ENCODE measurements around the gene HCAR2.
"Not testable (repeated sequence)": the region's sequence is repeated elsewhere in the genome, so short reads cannot be mapped to it uniquely, and the experiment has no call there.

Gene HCAR2

GRCh38 chr12:122676015-122676414 is 27.1 kb downstream of the HCAR2 start:
- not testable (repeated sequence) for H2BK5ac ChIP-seq (ENCODE audit: low read depth, low read length, poor library complexity, severe bottlenecking); H2AFZ ChIP-seq (ENCODE audit: low read depth, low read length); H3K4ac ChIP-seq (ENCODE audit: low read depth in 1 of 2, low read length in 2 of 2); H3K14ac ChIP-seq (ENCODE audit: low read length in 2 of 2); H2BK12ac ChIP-seq (ENCODE audit: low read length in 2 of 2); H3K27me3 ChIP-seq (ENCODE audit: control insufficient read depth in 1 of 2, insufficient read depth in 1 of 2, low read length in 2 of 2); H3K4me3 ChIP-seq (ENCODE audit: insufficient read depth in 1 of 2, low read depth in 1 of 2, low read length in 2 of 2); H4K91ac ChIP-seq (ENCODE audit: low read length); H3K79me1 ChIP-seq (replicated peaks; ENCODE audit: low read length, poor library complexity, severe bottlenecking); H3K27ac ChIP-seq (ENCODE audit: low read length, poor library complexity, severe bottlenecking); H3K9me3 ChIP-seq (ENCODE audit: control insufficient read depth, low read length); H4K8ac ChIP-seq (ENCODE audit: low read length); H3K23ac ChIP-seq (ENCODE audit: low read length in 2 of 2); DNase-seq; H3K4me1 ChIP-seq (ENCODE audit: control insufficient read depth, insufficient read depth, low read depth, low read length); H2BK120ac ChIP-seq (ENCODE audit: low read depth, low read length); H3K9ac ChIP-seq (ENCODE audit: low read length); H3K36me3 ChIP-seq (ENCODE audit: control insufficient read depth in 1 of 2, insufficient read depth in 2 of 2, low read depth in 1 of 2, low read length in 2 of 2); H3K4me2 ChIP-seq (ENCODE audit: low read length, poor library complexity, severe bottlenecking); H2BK15ac ChIP-seq (ENCODE audit: low read depth, poor library complexity, severe bottlenecking); H2AK5ac ChIP-seq (ENCODE audit: low read length, severe bottlenecking); H3K18ac ChIP-seq (ENCODE audit: low read depth in 1 of 2, low read length in 2 of 2)
- WGBS: 97% methylated on average over 6 of the region's 8 CpGs

DNA sequence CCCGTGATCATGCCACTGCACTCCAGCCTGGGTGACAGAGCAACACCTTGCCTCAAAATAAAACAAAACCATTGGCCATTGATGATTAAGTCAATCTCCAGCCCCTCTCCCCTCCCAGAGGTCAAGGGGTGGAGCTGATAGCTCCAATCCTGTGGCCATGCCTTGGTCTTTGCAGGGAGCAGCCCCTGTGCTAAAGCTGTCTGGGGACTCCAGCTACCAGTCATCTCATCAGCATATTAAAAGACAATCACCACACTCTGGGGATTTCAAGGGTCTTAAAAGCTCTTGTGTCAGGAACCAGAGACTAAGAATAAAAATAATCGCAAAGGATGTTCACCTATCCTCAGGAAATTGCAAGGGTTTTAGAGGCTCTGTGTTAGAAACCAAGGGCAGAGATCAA is 30.6 kb downstream of the HCAR2 start:
- Histone ChIP-seq H3K4me2 (ENCODE audit: low read length, poor library complexity, severe bottlenecking) (no peak overlapping the region), H3K18ac (ENCODE audit: low read depth in 1 of 2, low read length in 2 of 2) (peak overlapping the region in 1 of 2 experiments; percentile 47), H4K91ac (ENCODE audit: low read length) (no peak overlapping the region), H3K4ac (ENCODE audit: low read depth in 1 of 2, low read length in 2 of 2) (no peak overlapping the region), H2AK5ac (ENCODE audit: low read length, severe bottlenecking) (no peak overlapping the region), H3K79me1 (replicated peaks; ENCODE audit: low read length, poor library complexity, severe bottlenecking) (no peaks in the 10 kb centered on the region), H3K14ac (ENCODE audit: low read length in 2 of 2) (no peak overlapping the region), H2BK120ac (ENCODE audit: low read depth, low read length) (no peak overlapping the region), H3K9me3 (ENCODE audit: control insufficient read depth, low read length) (no peaks in the 10 kb centered on the region), H2BK12ac (ENCODE audit: low read length in 2 of 2) (no peak overlapping the region), H2AFZ (ENCODE audit: low read depth, low read length) (no peak overlapping the region), H3K4me3 (ENCODE audit: insufficient read depth in 1 of 2, low read depth in 1 of 2, low read length in 2 of 2) (no peak overlapping the region), H4K8ac (ENCODE audit: low read length) (peak overlapping the region; percentile 19), H3K23ac (ENCODE audit: low read length in 2 of 2) (no peak overlapping the region), H3K27me3 (ENCODE audit: control insufficient read depth in 1 of 2, insufficient read depth in 1 of 2, low read length in 2 of 2) (no peaks in the 10 kb centered on the region), H2BK5ac (ENCODE audit: low read depth, low read length, poor library complexity, severe bottlenecking) (no peak overlapping the region), H2BK15ac (ENCODE audit: low read depth, poor library complexity, severe bottlenecking) (no peak overlapping the region), H3K4me1 (ENCODE audit: control insufficient read depth, insufficient read depth, low read depth, low read length) (no peaks in the 10 kb centered on the region), H3K9ac (ENCODE audit: low read length) (no peak overlapping the region), H3K27ac (ENCODE audit: low read length, poor library complexity, severe bottlenecking) (no peak overlapping the region), H3K36me3 (ENCODE audit: control insufficient read depth in 1 of 2, insufficient read depth in 2 of 2, low read depth in 1 of 2, low read length in 2 of 2) (no peaks in the 10 kb centered on the region)
- DNase-seq: no peak
- WGBS: 97% methylated on average over 2 of the region's 2 CpGs

DNA sequence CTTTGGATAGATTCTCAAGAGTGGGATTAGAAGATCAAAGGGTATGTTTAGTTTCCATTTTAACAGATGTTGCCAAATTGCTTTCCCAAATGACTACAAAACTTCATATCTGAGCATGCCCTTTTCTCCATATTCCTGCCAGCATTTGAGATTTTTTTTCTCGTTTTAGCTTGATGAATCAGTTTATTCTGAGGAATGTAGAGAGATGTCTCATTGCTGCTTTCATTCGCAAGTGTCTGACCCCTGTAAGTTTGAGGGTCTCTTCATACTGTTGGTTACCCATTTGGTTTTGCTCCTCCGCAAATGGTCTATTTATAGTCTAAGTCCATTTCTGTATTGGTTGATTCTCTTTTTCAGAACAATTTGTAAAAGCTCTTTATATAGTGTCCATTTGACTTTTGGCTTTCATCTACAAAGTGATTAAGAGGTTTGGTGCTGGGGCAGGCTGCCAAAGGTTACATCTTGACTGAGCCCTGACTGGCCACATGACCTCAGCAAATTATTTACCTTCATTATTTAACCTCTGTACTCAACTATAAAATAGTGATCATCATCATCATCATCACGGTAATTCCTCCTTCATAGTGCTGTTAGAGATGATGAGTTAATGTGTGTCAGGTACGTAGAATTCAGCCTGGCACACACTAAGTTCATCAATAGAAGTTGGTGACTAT is 33.6 kb downstream of the HCAR2 start:
- H4K91ac ChIP-seq (ENCODE audit: low read length): no peak overlapping the region
- no peak overlapping the region for H2BK15ac ChIP-seq (ENCODE audit: low read depth, poor library complexity, severe bottlenecking)
- no peaks in the 10 kb centered on the region for H3K79me1 ChIP-seq (replicated peaks; ENCODE audit: low read length, poor library complexity, severe bottlenecking)
- H3K4me2 ChIP-seq (ENCODE audit: low read length, poor library complexity, severe bottlenecking): peak overlapping the region; percentile 6
- H3K4me1 ChIP-seq (ENCODE audit: control insufficient read depth, insufficient read depth, low read depth, low read length): no peaks in the 10 kb centered on the region
- H2AK5ac ChIP-seq (ENCODE audit: low read length, severe bottlenecking): no peak overlapping the region
- H2AFZ ChIP-seq (ENCODE audit: low read depth, low read length): no peak overlapping the region
- H3K4ac ChIP-seq (ENCODE audit: low read depth in 1 of 2, low read length in 2 of 2): no peak overlapping the region
- H3K9ac ChIP-seq (ENCODE audit: low read length): peak overlapping the region; percentile 26
- no peak overlapping the region for H3K14ac ChIP-seq (ENCODE audit: low read length in 2 of 2)
- no peak overlapping the region for H3K18ac ChIP-seq (ENCODE audit: low read depth in 1 of 2, low read length in 2 of 2)
- peak; percentile 28 for DNase-seq
- H3K9me3 ChIP-seq (ENCODE audit: control insufficient read depth, low read length): no peaks in the 10 kb centered on the region
- no peaks in the 10 kb centered on the region for H3K27me3 ChIP-seq (ENCODE audit: control insufficient read depth in 1 of 2, insufficient read depth in 1 of 2, low read length in 2 of 2)
- no peak overlapping the region for H3K23ac ChIP-seq (ENCODE audit: low read length in 2 of 2)
- WGBS: 82% methylated on average over 2 of the region's 5 CpGs
- no peak overlapping the region for H2BK12ac ChIP-seq (ENCODE audit: low read length in 2 of 2)
- no peak overlapping the region for H4K8ac ChIP-seq (ENCODE audit: low read length)
- H3K36me3 ChIP-seq (ENCODE audit: control insufficient read depth in 1 of 2, insufficient read depth in 2 of 2, low read depth in 1 of 2, low read length in 2 of 2): no peaks in the 10 kb centered on the region
- H3K27ac ChIP-seq (ENCODE audit: low read length, poor library complexity, severe bottlenecking): no peak overlapping the region
- H2BK120ac ChIP-seq (ENCODE audit: low read depth, low read length): no peak overlapping the region
- no peak overlapping the region for H2BK5ac ChIP-seq (ENCODE audit: low read depth, low read length, poor library complexity, severe bottlenecking)
- H3K4me3 ChIP-seq (ENCODE audit: insufficient read depth in 1 of 2, low read depth in 1 of 2, low read length in 2 of 2): peak overlapping the region in 1 of 2 experiments; percentile 22

- H3K18ac ChIP-seq (ENCODE audit: low read depth in 1 of 2, low read length in 2 of 2): no peak overlapping the region
These were observed 34.9 kb downstream of the HCAR2 start for GRCh38 chr12:122668268-122668667.

More at GRCh38 chr12:122668268-122668667, 34.9 kb downstream of the HCAR2 start:
- Histone ChIP-seq H3K4me2 (ENCODE audit: low read length, poor library complexity, severe bottlenecking) (no peak overlapping the region), H2BK5ac (ENCODE audit: low read depth, low read length, poor library complexity, severe bottlenecking) (no peak overlapping the region), H3K4me1 (ENCODE audit: control insufficient read depth, insufficient read depth, low read depth, low read length) (no peaks in the 10 kb centered on the region), H4K91ac (ENCODE audit: low read length) (no peak overlapping the region), H2BK12ac (ENCODE audit: low read length in 2 of 2) (no peak overlapping the region), H2AK5ac (ENCODE audit: low read length, severe bottlenecking) (no peak overlapping the region), H2BK120ac (ENCODE audit: low read depth, low read length) (no peak overlapping the region), H3K27me3 (ENCODE audit: control insufficient read depth in 1 of 2, insufficient read depth in 1 of 2, low read length in 2 of 2) (no peaks in the 10 kb centered on the region), H3K79me1 (replicated peaks; ENCODE audit: low read length, poor library complexity, severe bottlenecking) (no peaks in the 10 kb centered on the region), H3K9me3 (ENCODE audit: control insufficient read depth, low read length) (no peaks in the 10 kb centered on the region), H2BK15ac (ENCODE audit: low read depth, poor library complexity, severe bottlenecking) (no peak overlapping the region), H3K27ac (ENCODE audit: low read length, poor library complexity, severe bottlenecking) (no peak overlapping the region), H3K36me3 (ENCODE audit: control insufficient read depth in 1 of 2, insufficient read depth in 2 of 2, low read depth in 1 of 2, low read length in 2 of 2) (no peaks in the 10 kb centered on the region), H2AFZ (ENCODE audit: low read depth, low read length) (no peak overlapping the region), H3K14ac (ENCODE audit: low read length in 2 of 2) (no peak overlapping the region), H3K4me3 (ENCODE audit: insufficient read depth in 1 of 2, low read depth in 1 of 2, low read length in 2 of 2) (no peak overlapping the region), H3K23ac (ENCODE audit: low read length in 2 of 2) (no peak overlapping the region), H4K8ac (ENCODE audit: low read length) (no peak overlapping the region), H3K4ac (ENCODE audit: low read depth in 1 of 2, low read length in 2 of 2) (no peak overlapping the region), H3K9ac (ENCODE audit: low read length) (no peak overlapping the region)
- no peak for DNase-seq
- WGBS: 86% methylated on average over 1 of the region's 2 CpGs

Data from mesenchymal stem cell (in vitro differentiated cells and primary cell).